ENCODE results near the gene ANO1. TPM values are rescaled to one million over a fixed set of nuclear protein-coding genes. Genes with fewer than 3 reads are reported as not detected.

ANO1 gene
- polyA plus RNA-seq, 2 donors: 5.5 to 5.8 TPM

DNA sequence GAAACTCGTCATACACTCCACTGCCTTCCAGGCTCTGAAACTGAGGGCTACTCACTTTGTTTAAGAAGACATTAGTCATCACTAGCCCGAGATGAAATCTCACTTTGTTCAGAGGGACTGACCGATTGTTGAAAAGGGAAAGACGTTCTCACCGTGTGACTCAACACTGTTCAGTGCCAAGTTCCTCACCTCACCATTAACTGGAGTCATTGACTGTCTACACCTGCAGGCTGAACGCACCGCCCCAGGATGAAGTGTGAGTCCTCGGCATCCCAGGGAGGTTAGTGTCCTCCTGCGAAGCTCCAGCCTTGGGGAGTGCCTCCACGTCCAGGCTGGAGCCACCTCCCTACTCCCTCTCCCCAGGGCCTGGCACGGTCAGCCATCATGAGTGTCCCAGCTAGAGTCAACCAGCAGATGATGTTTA is 155.4 kb downstream of the ANO1 start:
- 47 to 60% methylated on average over 11 of the region's 11 CpGs for WGBS, 2 donors
- H3K27ac ChIP-seq (ENCODE audit: low read depth in 2 of 2, low read length in 1 of 2): no peak overlapping the region
- no peaks in the 10 kb centered on the region for H3K9me3 ChIP-seq (ENCODE audit: control insufficient read depth in 2 of 2, insufficient read depth in 1 of 2, low read depth in 1 of 2, low read length in 1 of 2)
- H3K4me3 ChIP-seq (ENCODE audit: low read depth in 1 of 2, low read length in 2 of 2): no peak overlapping the region
- no peaks in the 10 kb centered on the region for H3K36me3 ChIP-seq (ENCODE audit: control insufficient read depth in 2 of 2, insufficient read depth in 2 of 2, low read length in 1 of 2)
- no peaks in the 10 kb centered on the region for H3K27me3 ChIP-seq (ENCODE audit: control insufficient read depth in 1 of 2, insufficient read depth in 2 of 2, low read length in 2 of 2)
- no peaks in the 10 kb centered on the region for H3K4me1 ChIP-seq (ENCODE audit: control insufficient read depth in 2 of 2, insufficient read depth in 2 of 2, low read length in 1 of 2)

DNA sequence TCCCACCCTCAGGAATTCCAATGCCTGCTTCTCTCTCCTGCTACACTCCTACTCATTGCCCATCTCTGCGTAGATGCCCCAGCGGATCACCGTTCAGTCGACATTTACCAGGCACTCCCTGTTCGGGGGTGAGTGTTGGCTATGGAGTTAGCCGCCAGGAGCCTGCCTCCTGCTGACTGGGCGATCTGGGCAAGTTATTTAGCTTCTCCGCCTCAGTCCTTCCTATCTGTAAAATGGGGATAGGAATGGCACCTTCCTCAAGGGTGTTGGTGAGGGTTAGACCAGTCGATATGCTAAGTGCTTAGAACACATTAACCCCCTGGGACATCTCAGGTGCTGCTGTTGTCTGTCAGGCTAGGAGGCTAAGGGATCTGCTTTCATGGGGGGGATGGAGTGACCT is 155.8 kb downstream of the ANO1 start:
- H3K4me1 ChIP-seq (ENCODE audit: control insufficient read depth in 2 of 2, insufficient read depth in 2 of 2, low read length in 1 of 2): no peaks in the 10 kb centered on the region
- H3K27me3 ChIP-seq (ENCODE audit: control insufficient read depth in 1 of 2, insufficient read depth in 2 of 2, low read length in 2 of 2): no peaks in the 10 kb centered on the region
- WGBS, 2 donors: 92 to 93% methylated on average over 9 of the region's 9 CpGs
- no peaks in the 10 kb centered on the region for H3K9me3 ChIP-seq (ENCODE audit: control insufficient read depth in 2 of 2, insufficient read depth in 1 of 2, low read depth in 1 of 2, low read length in 1 of 2)
- H3K36me3 ChIP-seq (ENCODE audit: control insufficient read depth in 2 of 2, insufficient read depth in 2 of 2, low read length in 1 of 2): no peaks in the 10 kb centered on the region
- H3K4me3 ChIP-seq (ENCODE audit: low read depth in 1 of 2, low read length in 2 of 2): no peak overlapping the region
- H3K27ac ChIP-seq (ENCODE audit: low read depth in 2 of 2, low read length in 1 of 2): no peak overlapping the region

Other genes starting within 250 kb of the ANO1 start
- 10 to 100 TPM in 1 of 2 donors, 1 to 10 TPM in 1; 7.3 to 19.5 TPM for gene FADD, start 125.0 kb downstream of the ANO1 start, polyA plus RNA-seq
- 10 to 100 TPM; 13.0 to 14.8 TPM for gene PPFIA1, start 192.4 kb downstream of the ANO1 start, polyA plus RNA-seq

Data from esophagus (tissue), 2 donors.